Upper lobe of left lung (tissue), 4 donors: ENCODE results near the gene BAZ1B.

Experiments
- EP300 ChIP-seq, 4 donors: sonication (generic); formaldehyde crosslinking; IDR thresholded peaks; one replicate each; pipeline ENCODE4 v1.5.1; 2017; ENCODE audit warnings: antibody characterized with exemption in 4 of 4, control low read depth in 2 of 4
- POLR2A ChIP-seq, 4 donors: fragments of 450-650 bp; IDR thresholded peaks; one replicate each; pipeline ENCODE4 v1.5.1; 2016 to 2017; ENCODE audit warnings: antibody characterized with exemption in 4 of 4, mild to moderate bottlenecking in 2 of 4
- TF ChIP-seq, protein P1 (sequence below), 6 experiments: fragments of 450-650 bp in 4 of 6; fragments of 200-600 bp in 2 of 6; sonication (generic) in 2 of 6; IDR thresholded peaks; one replicate each; pipeline ENCODE4 v1.5.1; 2016 to 2019; ENCODE audit warnings: antibody characterized with exemption in 6 of 6

DNA sequence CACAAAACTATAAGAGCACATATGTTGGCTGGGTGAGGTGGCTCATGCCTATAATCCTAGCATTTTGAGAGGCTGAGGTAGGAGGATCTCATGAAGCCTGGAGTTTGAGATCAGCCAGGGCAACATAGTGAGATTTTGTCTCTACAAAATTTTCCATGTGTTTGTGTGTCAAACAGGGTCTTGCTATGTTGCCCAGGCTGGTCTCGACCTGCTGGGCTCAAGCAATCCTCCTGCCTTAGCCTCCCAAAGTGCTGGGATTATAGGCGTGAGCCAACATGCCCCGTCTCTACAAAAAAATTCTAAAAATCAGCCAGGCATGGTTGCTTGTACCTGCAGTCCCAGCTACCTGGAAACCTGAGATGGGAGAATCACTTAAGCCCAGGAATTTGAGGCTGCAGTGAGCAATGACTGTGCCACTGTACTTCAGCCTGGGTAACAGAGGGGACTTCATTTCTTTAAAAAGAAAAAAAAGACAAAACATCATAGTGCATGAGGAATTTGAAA, 60.3 kb downstream of the BAZ1B start:
- TF ChIP-seq POLR2A (IDR thresholded peaks at IDR 0.05) (no peak), EP300 (IDR thresholded peaks at IDR 0.05) (no peak)
- TF ChIP-seq, protein P1, sequence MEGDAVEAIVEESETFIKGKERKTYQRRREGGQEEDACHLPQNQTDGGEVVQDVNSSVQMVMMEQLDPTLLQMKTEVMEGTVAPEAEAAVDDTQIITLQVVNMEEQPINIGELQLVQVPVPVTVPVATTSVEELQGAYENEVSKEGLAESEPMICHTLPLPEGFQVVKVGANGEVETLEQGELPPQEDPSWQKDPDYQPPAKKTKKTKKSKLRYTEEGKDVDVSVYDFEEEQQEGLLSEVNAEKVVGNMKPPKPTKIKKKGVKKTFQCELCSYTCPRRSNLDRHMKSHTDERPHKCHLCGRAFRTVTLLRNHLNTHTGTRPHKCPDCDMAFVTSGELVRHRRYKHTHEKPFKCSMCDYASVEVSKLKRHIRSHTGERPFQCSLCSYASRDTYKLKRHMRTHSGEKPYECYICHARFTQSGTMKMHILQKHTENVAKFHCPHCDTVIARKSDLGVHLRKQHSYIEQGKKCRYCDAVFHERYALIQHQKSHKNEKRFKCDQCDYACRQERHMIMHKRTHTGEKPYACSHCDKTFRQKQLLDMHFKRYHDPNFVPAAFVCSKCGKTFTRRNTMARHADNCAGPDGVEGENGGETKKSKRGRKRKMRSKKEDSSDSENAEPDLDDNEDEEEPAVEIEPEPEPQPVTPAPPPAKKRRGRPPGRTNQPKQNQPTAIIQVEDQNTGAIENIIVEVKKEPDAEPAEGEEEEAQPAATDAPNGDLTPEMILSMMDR (IDR thresholded peaks at IDR 0.05): no peak
